ENCODE measurements around the gene ZNF235.
"Not testable (repeated sequence)": the region's sequence is repeated elsewhere in the genome, so short reads cannot be mapped to it uniquely, and the experiment has no call there.

ZNF235 gene

GRCh38 chr19:44258835-44259413 is 45.9 kb downstream of the ZNF235 start:
- Histone ChIP-seq H3K9me3 (ENCODE audit: control insufficient read depth, insufficient read depth, low read depth, low read length) (peaks cover 21% of the 10 kb centered on the region), H3K4me1 (ENCODE audit: control insufficient read depth, insufficient read depth, low read length) (peaks cover 6% of the 10 kb centered on the region; the same call in 1 of the 2 replicates), H3K36me3 (ENCODE audit: control insufficient read depth, insufficient read depth, low read length) (no peaks in the 10 kb centered on the region), H3K27ac (ENCODE audit: low read depth, low read length) (no peak overlapping the region), H3K4me3 (ENCODE audit: low read depth, low read length) (0 out of 2 replicates have a peak overlapping the region, but pooled peaks have one; percentile 61), H3K9ac (ENCODE audit: low read length) (no peak overlapping the region), H3K27me3 (ENCODE audit: control insufficient read depth, insufficient read depth, low read length) (no peaks in the 10 kb centered on the region)

GRCh38 chr19:44258136-44258535 is 46.7 kb downstream of the ZNF235 start:
- H3K36me3 ChIP-seq (ENCODE audit: control insufficient read depth, insufficient read depth, low read length), result no peaks in the 10 kb centered on the region
- H3K9me3 ChIP-seq (ENCODE audit: control insufficient read depth, insufficient read depth, low read depth, low read length), result peaks cover 28% of the 10 kb centered on the region
- H3K27ac ChIP-seq (ENCODE audit: low read depth, low read length), result no peak overlapping the region

GRCh38 chr19:44255705-44256411 is 49.0 kb downstream of the ZNF235 start:
- Histone ChIP-seq H3K9me3 (ENCODE audit: control insufficient read depth, insufficient read depth, low read depth, low read length) (peaks cover 40% of the 10 kb centered on the region), H3K27ac (ENCODE audit: low read depth, low read length) (no peak overlapping the region), H3K36me3 (ENCODE audit: control insufficient read depth, insufficient read depth, low read length) (no peaks in the 10 kb centered on the region), H3K9ac (ENCODE audit: low read length) (no peak overlapping the region), H3K4me1 (ENCODE audit: control insufficient read depth, insufficient read depth, low read length) (peaks cover 6% of the 10 kb centered on the region; the same call in 1 of the 2 replicates), H3K27me3 (ENCODE audit: control insufficient read depth, insufficient read depth, low read length) (no peaks in the 10 kb centered on the region), H3K4me3 (ENCODE audit: low read depth, low read length) (no peak overlapping the region)

More at GRCh38 chr19:44258136-44258535, 46.7 kb downstream of the ZNF235 start:
- Histone ChIP-seq H3K4me3 (ENCODE audit: low read depth, low read length) (no peak overlapping the region), H3K27me3 (ENCODE audit: control insufficient read depth, insufficient read depth, low read length) (no peaks in the 10 kb centered on the region), H3K9ac (ENCODE audit: low read length) (no peak overlapping the region), H3K4me1 (ENCODE audit: control insufficient read depth, insufficient read depth, low read length) (peaks cover 6% of the 10 kb centered on the region; the same call in 1 of the 2 replicates)

GRCh38 chr19:44254496-44254895 is 50.3 kb downstream of the ZNF235 start:
- no peak overlapping the region for H3K4me3 ChIP-seq (ENCODE audit: low read depth, low read length)
- peaks cover 44% of the 10 kb centered on the region for H3K9me3 ChIP-seq (ENCODE audit: control insufficient read depth, insufficient read depth, low read depth, low read length)
- H3K36me3 ChIP-seq (ENCODE audit: control insufficient read depth, insufficient read depth, low read length), result no peaks in the 10 kb centered on the region
- H3K27ac ChIP-seq (ENCODE audit: low read depth, low read length), result no peak overlapping the region
- H3K27me3 ChIP-seq (ENCODE audit: control insufficient read depth, insufficient read depth, low read length), result no peaks in the 10 kb centered on the region
- H3K9ac ChIP-seq (ENCODE audit: low read length), result no peak overlapping the region
- no peaks in the 10 kb centered on the region for H3K4me1 ChIP-seq (ENCODE audit: control insufficient read depth, insufficient read depth, low read length)

GRCh38 chr19:44253392-44253791 is 51.4 kb downstream of the ZNF235 start:
- not testable (repeated sequence) for H3K4me1 ChIP-seq (ENCODE audit: control insufficient read depth, insufficient read depth, low read length); H3K9ac ChIP-seq (ENCODE audit: low read length); H3K4me3 ChIP-seq (ENCODE audit: low read depth, low read length); H3K27ac ChIP-seq (ENCODE audit: low read depth, low read length); H3K36me3 ChIP-seq (ENCODE audit: control insufficient read depth, insufficient read depth, low read length); H3K27me3 ChIP-seq (ENCODE audit: control insufficient read depth, insufficient read depth, low read length)
- H3K9me3 ChIP-seq (ENCODE audit: control insufficient read depth, insufficient read depth, low read depth, low read length), result peaks cover 52% of the 10 kb centered on the region

- H3K9ac ChIP-seq (ENCODE audit: low read length); H3K36me3 ChIP-seq (ENCODE audit: control insufficient read depth, insufficient read depth, low read length); H3K27me3 ChIP-seq (ENCODE audit: control insufficient read depth, insufficient read depth, low read length); H3K4me1 ChIP-seq (ENCODE audit: control insufficient read depth, insufficient read depth, low read length); H3K4me3 ChIP-seq (ENCODE audit: low read depth, low read length); H3K27ac ChIP-seq (ENCODE audit: low read depth, low read length): not testable (repeated sequence)
- H3K9me3 ChIP-seq (ENCODE audit: control insufficient read depth, insufficient read depth, low read depth, low read length), result peaks cover 62% of the 10 kb centered on the region
Measured at GRCh38 chr19:44252332-44252731, 52.5 kb downstream of the ZNF235 start.

GRCh38 chr19:44236384-44236783 is 68.4 kb downstream of the ZNF235 start:
- Histone ChIP-seq H3K9ac (ENCODE audit: low read length) (no peak overlapping the region), H3K4me3 (ENCODE audit: low read depth, low read length) (no peak overlapping the region), H3K4me1 (ENCODE audit: control insufficient read depth, insufficient read depth, low read length) (no peaks in the 10 kb centered on the region), H3K36me3 (ENCODE audit: control insufficient read depth, insufficient read depth, low read length) (peaks cover 57% of the 10 kb centered on the region), H3K27me3 (ENCODE audit: control insufficient read depth, insufficient read depth, low read length) (no peaks in the 10 kb centered on the region), H3K27ac (ENCODE audit: low read depth, low read length) (no peak overlapping the region), H3K9me3 (ENCODE audit: control insufficient read depth, insufficient read depth, low read depth, low read length) (peaks cover 14% of the 10 kb centered on the region)
